Measurements from ENCODE around the gene OR2V2. TPM values are rescaled to one million over a fixed set of nuclear protein-coding genes. Genes with fewer than 3 reads are reported as not detected.
"Not testable (repeated sequence)": the region's sequence is repeated elsewhere in the genome, so short reads cannot be mapped to it uniquely, and the experiment has no call there.

Gene OR2V2
- total and polyA plus RNA-seq, 2 experiments from 2014 or later: not detected

DNA sequence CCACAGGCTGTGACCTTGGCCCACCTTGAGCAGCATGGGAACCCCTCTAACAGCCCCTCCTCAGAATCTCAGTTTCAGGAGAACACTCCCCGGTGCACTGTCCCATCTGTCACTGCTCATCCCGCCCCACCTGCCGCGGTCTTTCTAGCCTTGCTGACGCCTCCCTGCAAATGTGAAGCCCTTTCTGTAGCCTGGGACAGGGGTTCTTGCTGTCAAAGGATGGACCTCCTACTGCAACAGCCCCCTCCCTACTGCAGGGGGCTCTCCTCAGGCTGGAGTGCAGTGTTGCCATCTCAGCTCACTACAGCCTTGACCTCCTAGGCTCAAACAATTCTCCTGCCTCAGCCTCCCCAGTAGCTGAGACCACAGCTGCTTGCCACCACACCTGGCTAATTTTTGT is 36.4 kb upstream of the OR2V2 start:
- no peaks in the 10 kb centered on the region for H3K4me1 ChIP-seq (ENCODE audit: low read depth)
- TF ChIP-seq CTCF (IDR thresholded peaks at IDR 0.05; ENCODE audit: low read depth, low read length): no peak
- no peaks in the 10 kb centered on the region for H3K9me3 ChIP-seq (ENCODE audit: low read depth)
- H3K27ac ChIP-seq: no peak overlapping the region
- no peak for DNase-seq (ENCODE audit: low read depth in 1 of 2, low spot score in 1 of 2)
- no peak overlapping the region for H3K4me3 ChIP-seq
- H3K36me3 ChIP-seq: no peaks in the 10 kb centered on the region
- peaks cover 15% of the 10 kb centered on the region for H3K27me3 ChIP-seq

DNA sequence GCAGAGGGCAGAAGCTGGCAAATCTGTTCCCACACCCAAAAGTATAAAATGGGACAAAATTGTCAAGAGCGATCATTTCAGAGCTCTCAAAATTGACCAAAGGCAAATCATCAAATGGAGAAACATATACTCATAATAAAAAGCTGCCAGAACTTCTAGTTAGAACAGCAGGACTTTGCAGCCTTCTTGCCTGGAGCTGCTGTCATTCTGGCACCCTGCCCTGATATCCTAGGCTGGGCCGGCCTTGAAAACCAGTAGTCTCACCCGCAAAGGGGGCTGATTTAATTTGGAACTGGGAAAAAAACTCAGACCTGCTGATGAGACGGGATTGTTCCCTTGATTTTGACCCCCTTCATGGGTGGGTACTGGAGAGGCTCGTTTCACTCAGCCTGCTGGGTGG is 34.9 kb upstream of the OR2V2 start:
- no peak for TF ChIP-seq CTCF (IDR thresholded peaks at IDR 0.05; ENCODE audit: low read depth, low read length)
- Histone ChIP-seq H3K27ac (no peak overlapping the region), H3K36me3 (no peaks in the 10 kb centered on the region), H3K9me3 (ENCODE audit: low read depth) (no peaks in the 10 kb centered on the region), H3K4me1 (ENCODE audit: low read depth) (no peaks in the 10 kb centered on the region), H3K27me3 (peaks cover 15% of the 10 kb centered on the region), H3K4me3 (no peak overlapping the region)
- DNase-seq (ENCODE audit: low read depth in 1 of 2, low spot score in 1 of 2): no peak

DNA sequence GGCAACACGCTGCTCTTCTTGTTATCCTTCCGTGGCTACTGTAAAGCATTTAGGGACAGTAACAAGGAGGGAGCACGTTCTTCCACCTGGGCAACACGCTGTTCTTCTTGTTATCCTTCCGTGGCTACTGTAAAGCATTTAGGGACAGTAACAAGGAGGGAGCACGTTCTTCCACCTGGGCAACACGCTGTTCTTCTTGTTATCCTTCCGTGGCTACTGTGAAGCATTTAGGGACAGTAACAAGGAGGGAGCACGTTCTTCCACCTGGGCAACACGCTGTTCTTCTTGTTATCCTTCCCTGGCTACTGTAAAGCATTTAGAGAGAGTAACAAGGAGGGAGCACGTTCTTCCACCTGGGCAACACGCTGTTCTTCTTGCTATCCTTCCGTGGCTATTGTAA is 33.8 kb upstream of the OR2V2 start:
- DNase-seq (ENCODE audit: low read depth in 1 of 2, low spot score in 1 of 2); H3K9me3 ChIP-seq (ENCODE audit: low read depth); H3K27ac ChIP-seq; H3K36me3 ChIP-seq; H3K4me1 ChIP-seq (ENCODE audit: low read depth); H3K4me3 ChIP-seq: not testable (repeated sequence)
- H3K27me3 ChIP-seq: peaks cover 15% of the 10 kb centered on the region

DNA sequence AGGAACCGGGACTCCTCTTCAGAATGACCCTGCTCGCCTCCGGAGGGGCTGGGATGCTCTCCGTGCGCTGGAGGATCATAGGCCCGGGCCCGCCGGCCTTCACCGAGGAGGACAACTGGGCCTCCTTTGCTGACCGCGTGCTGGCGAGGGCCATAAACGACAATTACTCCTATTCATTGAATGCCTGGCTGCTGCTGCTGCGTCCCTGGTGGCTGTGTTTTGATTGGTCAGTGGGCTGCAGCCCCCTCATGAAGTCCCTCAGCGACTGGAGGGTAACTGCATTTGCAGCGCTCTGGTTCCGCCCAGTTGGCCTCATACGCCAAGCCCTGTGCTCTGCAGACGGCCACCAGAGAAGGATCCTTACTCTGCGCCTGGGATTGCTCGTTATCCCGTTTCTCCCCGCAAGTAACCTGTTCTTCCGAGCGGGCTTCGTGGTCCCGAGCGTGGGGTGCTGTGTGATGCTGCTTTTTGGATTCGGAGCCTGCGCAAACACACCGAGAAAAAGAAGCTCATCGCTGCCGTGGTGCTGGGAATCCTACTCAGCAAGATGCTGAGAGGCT is 33.0 kb upstream of the OR2V2 start:
- H3K36me3 ChIP-seq: no peaks in the 10 kb centered on the region
- no peak for TF ChIP-seq CTCF (IDR thresholded peaks at IDR 0.05; ENCODE audit: low read depth, low read length)
- no peak overlapping the region for H3K4me3 ChIP-seq
- H3K9me3 ChIP-seq (ENCODE audit: low read depth): no peaks in the 10 kb centered on the region
- no peak for DNase-seq (ENCODE audit: low read depth in 1 of 2, low spot score in 1 of 2)
- peaks cover 15% of the 10 kb centered on the region for H3K27me3 ChIP-seq
- no peaks in the 10 kb centered on the region for H3K4me1 ChIP-seq (ENCODE audit: low read depth)
- no peak overlapping the region for H3K27ac ChIP-seq

GRCh38 chr5:181114844-181115778 is 32.3 kb upstream of the OR2V2 start:
- DNase-seq (ENCODE audit: low read depth in 1 of 2, low spot score in 1 of 2): peak in 1 of 2 donors; percentile 8
- peaks cover 15% of the 10 kb centered on the region for H3K27me3 ChIP-seq
- H3K4me3 ChIP-seq: no peak overlapping the region
- no peak for TF ChIP-seq CTCF (IDR thresholded peaks at IDR 0.05; ENCODE audit: low read depth, low read length)
- no peaks in the 10 kb centered on the region for H3K9me3 ChIP-seq (ENCODE audit: low read depth)
- no peak overlapping the region for H3K27ac ChIP-seq
- H3K36me3 ChIP-seq: no peaks in the 10 kb centered on the region
- no peaks in the 10 kb centered on the region for H3K4me1 ChIP-seq (ENCODE audit: low read depth)

- TF ChIP-seq CTCF (IDR thresholded peaks at IDR 0.05; ENCODE audit: low read depth, low read length): no peak
- Histone ChIP-seq H3K27ac (no peak overlapping the region), H3K4me1 (ENCODE audit: low read depth) (no peaks in the 10 kb centered on the region), H3K9me3 (ENCODE audit: low read depth) (no peaks in the 10 kb centered on the region), H3K36me3 (no peaks in the 10 kb centered on the region), H3K27me3 (peaks cover 15% of the 10 kb centered on the region), H3K4me3 (no peak overlapping the region)
- DNase-seq (ENCODE audit: low read depth in 1 of 2, low spot score in 1 of 2): no peak
Observed at GRCh38 chr5:181118369-181118768, 29.0 kb upstream of the OR2V2 start.
